Measurements from ENCODE around the gene ARID1B.
"Not testable (repeated sequence)": the region's sequence is repeated elsewhere in the genome, so short reads cannot be mapped to it uniquely, and the experiment has no call there.

Gene ARID1B

GRCh38 chr6:156940221-156940620, 163.0 kb downstream of the ARID1B start:
- DNase-seq (ENCODE audit: low spot score): no peak

GRCh38 chr6:156942266-156942665, 165.1 kb downstream of the ARID1B start:
- no peak for DNase-seq (ENCODE audit: low spot score)

- DNase-seq (ENCODE audit: low spot score): no peak
Measured at GRCh38 chr6:156943166-156943565, 166.0 kb downstream of the ARID1B start.

- DNase-seq (ENCODE audit: low spot score): no peak
Measured at GRCh38 chr6:156943816-156944215, 166.6 kb downstream of the ARID1B start.

- no peak for DNase-seq (ENCODE audit: low spot score)
Measured at GRCh38 chr6:156944412-156944811, 167.2 kb downstream of the ARID1B start.

- DNase-seq (ENCODE audit: low spot score): not testable (repeated sequence)
Measured at GRCh38 chr6:156945789-156946172, 168.6 kb downstream of the ARID1B start.

- no peak for DNase-seq (ENCODE audit: low spot score)
Measured at GRCh38 chr6:156946370-156946936, 169.3 kb downstream of the ARID1B start.

- no peak for DNase-seq (ENCODE audit: low spot score)
Measured at GRCh38 chr6:156948277-156948676, 171.1 kb downstream of the ARID1B start.

- no peak for DNase-seq (ENCODE audit: low spot score)
Measured at GRCh38 chr6:156948807-156949206, 171.6 kb downstream of the ARID1B start.

- DNase-seq (ENCODE audit: low spot score): no peak
Measured at GRCh38 chr6:156949376-156949775, 172.2 kb downstream of the ARID1B start.

- DNase-seq (ENCODE audit: low spot score): no peak
Measured at GRCh38 chr6:156950084-156950483, 172.9 kb downstream of the ARID1B start.

GRCh38 chr6:156950531-156950930, 173.4 kb downstream of the ARID1B start:
- DNase-seq (ENCODE audit: low spot score): no peak

- no peak for DNase-seq (ENCODE audit: low spot score)
Measured at GRCh38 chr6:156952401-156952800, 175.2 kb downstream of the ARID1B start.

GRCh38 chr6:156953127-156953478, 175.9 kb downstream of the ARID1B start:
- DNase-seq (ENCODE audit: low spot score): no peak

GRCh38 chr6:156953479-156954146, 176.4 kb downstream of the ARID1B start:
- peak; percentile 42 for DNase-seq (ENCODE audit: low spot score)

GRCh38 chr6:156954191-156954590, 177.0 kb downstream of the ARID1B start:
- DNase-seq (ENCODE audit: low spot score): no peak

GRCh38 chr6:156954816-156955215, 177.6 kb downstream of the ARID1B start:
- DNase-seq (ENCODE audit: low spot score): no peak

GRCh38 chr6:156955494-156956183, 178.5 kb downstream of the ARID1B start:
- DNase-seq (ENCODE audit: low spot score): peak; percentile 94

- no peak for DNase-seq (ENCODE audit: low spot score)
Measured at GRCh38 chr6:156956286-156956685, 179.1 kb downstream of the ARID1B start.

GRCh38 chr6:156957931-156958547, 180.9 kb downstream of the ARID1B start:
- peak; percentile 50 for DNase-seq (ENCODE audit: low spot score)

GRCh38 chr6:156960525-156960924, 183.3 kb downstream of the ARID1B start:
- DNase-seq (ENCODE audit: low spot score): no peak

- no peak for DNase-seq (ENCODE audit: low spot score)
Measured at GRCh38 chr6:156961282-156961892, 184.2 kb downstream of the ARID1B start.

Measured in cerebellar cortex (tissue), 1 donor.